Endodermal cell (in vitro differentiated cells): Measurements from ENCODE around the gene ASAP2. TPM values are rescaled to one million over a fixed set of nuclear protein-coding genes. Genes with fewer than 3 reads are reported as not detected.
A peak's percentile ranks its signal among the peaks of the same experiment; 100 is the strongest.

Experiments
- DNase-seq: peaks from one replicate; pipeline ENCODE4 v3.0.0-alpha.2; 2017
- H3K27ac ChIP-seq: 2 replicates; pipeline ENCODE4 v1.5.1; 2013; ENCODE audit warnings: mild to moderate bottlenecking, low read depth, low read length, moderate library complexity
- H3K27me3 ChIP-seq: 2 replicates; pipeline ENCODE4 v1.6.1; 2013; ENCODE audit warnings: mild to moderate bottlenecking, low read length, moderate library complexity; ENCODE audit not compliant: insufficient read depth, control insufficient read depth, poor library complexity, severe bottlenecking
- H3K36me3 ChIP-seq: 2 replicates; pipeline ENCODE4 v1.7.0; 2013; ENCODE audit warnings: mild to moderate bottlenecking, low read length, moderate library complexity; ENCODE audit not compliant: control insufficient read depth, insufficient read depth
- H3K4me1 ChIP-seq: one replicate; pipeline ENCODE4 v1.7.0; 2013; ENCODE audit warnings: low read length; ENCODE audit not compliant: control insufficient read depth, insufficient read depth
- H3K4me3 ChIP-seq: 2 replicates; pipeline ENCODE4 v1.5.1; 2013; ENCODE audit warnings: mild to moderate bottlenecking, low read length, moderate library complexity
- H3K9ac ChIP-seq: 2 replicates; pipeline ENCODE4 v1.6.1; 2013; ENCODE audit warnings: mild to moderate bottlenecking, low read length, moderate library complexity; ENCODE audit not compliant: poor library complexity, severe bottlenecking; ENCODE audit errors: extremely low read depth
- H3K9me3 ChIP-seq: 2 replicates; pipeline ENCODE4 v1.6.1; 2013; ENCODE audit warnings: mild to moderate bottlenecking, low read length, moderate library complexity; ENCODE audit not compliant: control insufficient read depth
- H3K27ac Mint-ChIP-seq: 2 replicates; pipeline ENCODE4 v1.8.0; 2020; ENCODE audit warnings: mixed read lengths
- H3K27me3 Mint-ChIP-seq: 2 replicates; pipeline ENCODE4 v1.8.0; 2021; ENCODE audit warnings: mild to moderate bottlenecking, mixed read lengths; ENCODE audit not compliant: insufficient read depth
- H3K36me3 Mint-ChIP-seq: 2 replicates; pipeline ENCODE4 v1.8.0; 2020; ENCODE audit warnings: low read depth, mixed read lengths
- H3K4me1 Mint-ChIP-seq: 2 replicates; pipeline ENCODE4 v1.8.0; 2020; ENCODE audit warnings: mixed read lengths
- H3K4me3 Mint-ChIP-seq: 2 replicates; pipeline ENCODE4 v1.8.0; 2020; ENCODE audit warnings: mild to moderate bottlenecking, moderate library complexity, mixed read lengths
- H3K9me3 Mint-ChIP-seq: 2 replicates; pipeline ENCODE4 v1.8.0; 2020; ENCODE audit warnings: mild to moderate bottlenecking, mixed read lengths
- WGBS, 2 experiments: methylation state at CpG; one replicate each; pipeline versions ENCODE4 v1.1.5 to v1.1.7; 2013; ENCODE audit warnings: missing lambda C conversion rate in 2 of 2, mixed read lengths in 1 of 2; ENCODE audit not compliant: insufficient coverage in 1 of 2, insufficient read length in 1 of 2; 5-methylcytosine and 5-hydroxymethylcytosine counted together
- total RNA-seq, 2 donors: library from RNA; stranded (reverse); fragmentation: NEBNext Ultra II Directional in 1 of 2; extraction: Animal tissue kit (Norgen Biotek cat#: 25700) in 1 of 2; gene quantifications; 2 replicates in 1 of 2; 3 replicates in 1 of 2; pipeline ENCODE4 v1.2.1, GENCODE V29; 2021
- TF ChIP-seq, protein P1 (sequence below): fragments of 200-600 bp; sonication (generic); conservative IDR thresholded peaks from 2 replicates; pipeline ENCODE4 v1.5.0; 2021; ENCODE audit warnings: antibody characterized with exemption, mild to moderate bottlenecking

Gene ASAP2
- total RNA-seq, 2 donors from 2014 or later, result 11.8 to 20.4 TPM

GRCh38 chr2:9234680-9235146, 28.1 kb downstream of the ASAP2 start:
- no peaks in the 10 kb centered on the region for H3K36me3 Mint-ChIP-seq
- no peaks in the 10 kb centered on the region for H3K36me3 ChIP-seq
- no peaks in the 10 kb centered on the region for H3K4me1 ChIP-seq
- H3K9me3 Mint-ChIP-seq, result no peaks in the 10 kb centered on the region
- H3K9me3 ChIP-seq, result no peaks in the 10 kb centered on the region
- TF ChIP-seq, protein P1, sequence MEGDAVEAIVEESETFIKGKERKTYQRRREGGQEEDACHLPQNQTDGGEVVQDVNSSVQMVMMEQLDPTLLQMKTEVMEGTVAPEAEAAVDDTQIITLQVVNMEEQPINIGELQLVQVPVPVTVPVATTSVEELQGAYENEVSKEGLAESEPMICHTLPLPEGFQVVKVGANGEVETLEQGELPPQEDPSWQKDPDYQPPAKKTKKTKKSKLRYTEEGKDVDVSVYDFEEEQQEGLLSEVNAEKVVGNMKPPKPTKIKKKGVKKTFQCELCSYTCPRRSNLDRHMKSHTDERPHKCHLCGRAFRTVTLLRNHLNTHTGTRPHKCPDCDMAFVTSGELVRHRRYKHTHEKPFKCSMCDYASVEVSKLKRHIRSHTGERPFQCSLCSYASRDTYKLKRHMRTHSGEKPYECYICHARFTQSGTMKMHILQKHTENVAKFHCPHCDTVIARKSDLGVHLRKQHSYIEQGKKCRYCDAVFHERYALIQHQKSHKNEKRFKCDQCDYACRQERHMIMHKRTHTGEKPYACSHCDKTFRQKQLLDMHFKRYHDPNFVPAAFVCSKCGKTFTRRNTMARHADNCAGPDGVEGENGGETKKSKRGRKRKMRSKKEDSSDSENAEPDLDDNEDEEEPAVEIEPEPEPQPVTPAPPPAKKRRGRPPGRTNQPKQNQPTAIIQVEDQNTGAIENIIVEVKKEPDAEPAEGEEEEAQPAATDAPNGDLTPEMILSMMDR, result no peak
- H3K27me3 ChIP-seq, result no peaks in the 10 kb centered on the region
- no peak overlapping the region for H3K27ac ChIP-seq
- DNase-seq, result no peak
- H3K4me1 Mint-ChIP-seq, result peaks cover 13% of the 10 kb centered on the region
- H3K4me3 ChIP-seq, result no peak overlapping the region
- H3K27me3 Mint-ChIP-seq, result peaks cover 17% of the 10 kb centered on the region
- H3K27ac Mint-ChIP-seq, result peak overlapping the region; percentile 78
- no peak overlapping the region for H3K4me3 Mint-ChIP-seq
- no peak overlapping the region for H3K9ac ChIP-seq
- WGBS, 2 experiments, result 94% methylated on average over 6 to 9 of the region's 9 CpGs

DNA sequence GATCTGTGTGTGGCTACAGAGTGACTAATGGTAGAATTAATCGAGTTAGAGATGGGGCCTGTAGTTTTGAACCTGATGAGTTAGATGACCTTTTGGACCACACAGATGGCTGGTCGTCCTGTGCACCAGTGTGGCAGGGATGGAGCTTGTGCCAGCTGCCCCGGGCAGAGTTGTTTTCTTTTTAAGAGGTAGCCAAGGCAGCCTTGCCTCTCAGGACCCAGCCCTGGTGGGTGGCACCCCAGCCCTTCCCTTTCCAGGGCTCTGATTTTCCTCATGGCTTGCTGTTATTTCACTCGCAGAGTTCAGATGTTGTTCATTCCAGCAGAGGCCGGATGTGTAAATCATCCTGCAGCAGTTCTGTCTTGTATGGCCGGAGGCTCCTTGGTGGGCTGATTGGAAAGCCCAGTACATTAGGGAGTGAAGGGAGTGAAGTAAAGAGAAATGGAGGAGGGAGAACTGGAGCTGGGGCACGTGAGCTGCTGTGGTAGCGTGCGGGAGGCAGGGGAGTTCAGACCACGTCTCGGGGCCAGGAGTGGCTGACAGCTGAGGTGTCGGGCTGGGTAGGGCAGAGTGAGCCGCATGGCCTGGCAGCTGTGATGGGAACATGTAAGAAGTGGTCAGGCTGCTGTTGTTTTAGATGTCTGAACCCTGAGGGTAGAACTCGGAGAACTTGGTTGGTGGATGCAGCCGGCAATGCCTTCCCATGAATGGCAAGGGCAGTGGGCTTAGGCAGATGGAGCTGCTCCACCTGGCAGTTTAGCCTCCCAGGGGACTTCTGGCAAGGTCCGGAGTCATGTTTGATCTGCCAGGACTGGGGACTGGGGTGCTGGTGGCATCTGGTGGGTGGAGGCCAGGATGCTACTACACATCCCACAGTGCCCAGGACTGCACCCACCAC, 28.8 kb downstream of the ASAP2 start:
- Histone ChIP-seq H3K27me3 (no peaks in the 10 kb centered on the region), H3K9ac (no peak overlapping the region), H3K27ac (no peak overlapping the region), H3K4me1 (no peaks in the 10 kb centered on the region), H3K9me3 (no peaks in the 10 kb centered on the region), H3K36me3 (no peaks in the 10 kb centered on the region), H3K4me3 (no peak overlapping the region)
- TF ChIP-seq, protein P1, result no peak
- no peak overlapping the region for H3K4me3 Mint-ChIP-seq
- no peaks in the 10 kb centered on the region for H3K9me3 Mint-ChIP-seq
- peaks cover 14% of the 10 kb centered on the region for H3K27me3 Mint-ChIP-seq
- H3K36me3 Mint-ChIP-seq, result no peaks in the 10 kb centered on the region
- peaks cover 15% of the 10 kb centered on the region for H3K4me1 Mint-ChIP-seq
- DNase-seq, result no peak
- peak overlapping the region; percentile 78 for H3K27ac Mint-ChIP-seq
- 95 to 96% methylated on average over 15 to 16 of the region's 16 CpGs for WGBS, 2 experiments

DNA sequence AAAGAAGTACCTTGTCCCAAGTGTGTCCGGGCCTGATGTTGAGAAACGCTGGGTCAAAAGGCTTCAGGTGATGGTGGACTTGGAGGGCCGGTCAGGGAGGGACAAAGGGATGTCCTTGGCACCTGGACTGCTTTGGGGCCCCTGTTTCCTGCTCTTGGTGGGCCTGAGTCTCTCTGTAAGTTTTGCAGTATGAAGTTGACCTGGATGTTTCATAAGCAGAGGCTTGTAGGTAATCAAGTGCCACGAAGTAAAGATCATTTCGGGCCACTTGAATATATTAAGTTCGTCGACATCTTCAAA, 29.4 kb downstream of the ASAP2 start:
- Mint-ChIP-seq H3K36me3 (no peaks in the 10 kb centered on the region), H3K4me3 (no peak overlapping the region), H3K4me1 (peaks cover 15% of the 10 kb centered on the region), H3K27ac (no peak overlapping the region), H3K9me3 (no peaks in the 10 kb centered on the region), H3K27me3 (peaks cover 12% of the 10 kb centered on the region)
- 96 to 100% methylated on average over 3 to 7 of the region's 7 CpGs for WGBS, 2 experiments
- TF ChIP-seq, protein P1, result no peak
- H3K36me3 ChIP-seq, result no peaks in the 10 kb centered on the region
- no peaks in the 10 kb centered on the region for H3K9me3 ChIP-seq
- H3K9ac ChIP-seq, result no peak overlapping the region
- no peaks in the 10 kb centered on the region for H3K4me1 ChIP-seq
- no peak for DNase-seq
- H3K4me3 ChIP-seq, result no peak overlapping the region
- no peak overlapping the region for H3K27ac ChIP-seq
- no peaks in the 10 kb centered on the region for H3K27me3 ChIP-seq
